Body of pancreas (tissue), 4 donors: ENCODE data around the gene MPZL3. TPM values are rescaled to one million over a fixed set of nuclear protein-coding genes. Genes with fewer than 3 reads are reported as not detected.
A peak's percentile ranks its signal among the peaks of the same experiment; 100 is the strongest.

ENCODE experiments used
- ATAC-seq: fragments of 150-250 bp; one replicate; pipeline ENCODE4 v1.9.1; 2016
- DNase-seq, 4 donors: peaks; one replicate each; pipeline ENCODE4 v3.0.0-alpha.2; 2019
- H3K27ac ChIP-seq, 4 donors: fragments of 200-600 bp; sonication (generic); 1 replicate in 3 of 4; 2 replicates in 1 of 4; pipeline versions ENCODE4 v1.5.1 to v1.6.1; 2016 to 2019; ENCODE audit warnings: mild to moderate bottlenecking in 1 of 4, mixed read lengths in 1 of 4, moderate library complexity in 1 of 4
- H3K27me3 ChIP-seq, 2 donors: fragments of 200-600 bp; sonication (generic); one replicate each; pipeline ENCODE4 v1.6.0; 2016; ENCODE audit warnings: mild to moderate bottlenecking in 1 of 2
- H3K36me3 ChIP-seq, 2 donors: fragments of 200-600 bp; sonication (generic); replicated peaks in 1 of 2; 2 replicates each; pipeline ENCODE4 v1.5.1; 2016; ENCODE audit warnings: low read depth in 2 of 2; ENCODE audit not compliant: insufficient read depth in 1 of 2
- H3K4me1 ChIP-seq: fragments of 200-600 bp; sonication (generic); one replicate; pipeline ENCODE4 v1.6.0; 2016
- H3K4me3 ChIP-seq, 2 donors: fragments of 200-600 bp; sonication (generic); 1 replicate in 1 of 2; 2 replicates in 1 of 2; pipeline ENCODE4 v1.5.1; 2016 to 2019
- H3K9me3 ChIP-seq, 3 donors: fragments of 200-600 bp; sonication (generic); 1 replicate in 2 of 3; 2 replicates in 1 of 3; pipeline ENCODE4 v1.5.1; 2016
- CTCF ChIP-seq, 7 experiments: fragments of 450-650 bp in 4 of 7; fragments of 200-600 bp in 3 of 7; sonication (generic) in 3 of 7; IDR thresholded peaks; one replicate each; pipeline ENCODE4 v1.5.1; 2016 to 2019; ENCODE audit warnings: antibody characterized with exemption in 7 of 7
- POLR2A ChIP-seq, 3 donors: fragments of 450-650 bp; IDR thresholded peaks; one replicate each; pipeline ENCODE4 v1.6.1; 2016; ENCODE audit warnings: antibody characterized with exemption in 3 of 3, mild to moderate bottlenecking in 2 of 3
- WGBS, 2 donors: methylation state at CpG; one replicate each; pipeline ENCODE4 v1.1.5; 2017; 5-methylcytosine and 5-hydroxymethylcytosine counted together
- intact Hi-C: fragments of 100-400 bp; cut with DNase I; formaldehyde crosslinking; loops from one replicate; pipeline ENCODE4 v1.15.1; 2023
- total RNA-seq, 2 donors: library from RNA; depleted of rRNA; stranded (reverse); fragments of >200 nt; gene quantifications; one replicate each; pipeline ENCODE4 v1.1.0, GENCODE V29; 2016

MPZL3 gene
- total RNA-seq, 2 donors from 2014 or later = 4.0 to 8.0 TPM

GRCh38 chr11:118241764-118242098 is 10.4 kb downstream of the MPZL3 start:
- WGBS, 2 donors = 50 to 77% methylated on average over 1 of the region's 1 CpG
- no peaks in the 10 kb centered on the region for H3K9me3 ChIP-seq
- H3K4me3 ChIP-seq = no peak overlapping the region
- H3K27ac ChIP-seq = peak overlapping the region; percentile 48 to 76 (median 66)
- H3K36me3 ChIP-seq = no peaks in the 10 kb centered on the region
- TF ChIP-seq CTCF (IDR thresholded peaks at IDR 0.05) = no peak
- no peak for TF ChIP-seq POLR2A (IDR thresholded peaks at IDR 0.05)
- no peak for ATAC-seq
- H3K27me3 ChIP-seq = no peaks in the 10 kb centered on the region
- no peak for DNase-seq
- intact Hi-C loops = no loop called here
- H3K4me1 ChIP-seq = peaks cover 23% of the 10 kb centered on the region

- TF ChIP-seq CTCF (IDR thresholded peaks at IDR 0.05) (peak in 1 of 7 experiments; percentile 1), POLR2A (IDR thresholded peaks at IDR 0.05) (no peak)
- no peak overlapping the region for H3K4me3 ChIP-seq
- H3K27ac ChIP-seq = peak overlapping the region; percentile 48 to 76 (median 66)
- ATAC-seq (peak; percentile 83), DNase-seq (peak; percentile 33 to 59 (median 38))
- intact Hi-C loops = no loop called here
- peaks cover 20% of the 10 kb centered on the region for H3K4me1 ChIP-seq
- 18 to 24% methylated on average over 9 of the region's 9 CpGs for WGBS, 2 donors
- no peaks in the 10 kb centered on the region for H3K36me3 ChIP-seq
- no peaks in the 10 kb centered on the region for H3K9me3 ChIP-seq
- no peaks in the 10 kb centered on the region for H3K27me3 ChIP-seq
These were observed 11.0 kb downstream of the MPZL3 start for GRCh38 chr11:118240999-118241763.

- Histone ChIP-seq H3K27me3 (no peaks in the 10 kb centered on the region), H3K4me3 (no peak overlapping the region), H3K4me1 (peaks cover 20% of the 10 kb centered on the region), H3K36me3 (no peaks in the 10 kb centered on the region), H3K27ac (no peak overlapping the region), H3K9me3 (no peaks in the 10 kb centered on the region)
- no peak for DNase-seq
- intact Hi-C loops = no loop called here
- 66 to 73% methylated on average over 5 of the region's 5 CpGs for WGBS, 2 donors
- no peak for ATAC-seq
- TF ChIP-seq POLR2A (IDR thresholded peaks at IDR 0.05) (no peak), CTCF (IDR thresholded peaks at IDR 0.05) (no peak)
These were observed 12.5 kb downstream of the MPZL3 start for GRCh38 chr11:118239509-118240205.

- intact Hi-C loops = no loop called here
- ATAC-seq (no peak), DNase-seq (no peak)
- no peaks in the 10 kb centered on the region for H3K36me3 ChIP-seq
- H3K27me3 ChIP-seq = no peaks in the 10 kb centered on the region
- H3K27ac ChIP-seq = no peak overlapping the region
- TF ChIP-seq POLR2A (IDR thresholded peaks at IDR 0.05) (no peak), CTCF (IDR thresholded peaks at IDR 0.05) (no peak)
- H3K4me1 ChIP-seq = peaks cover 20% of the 10 kb centered on the region
- H3K9me3 ChIP-seq = no peaks in the 10 kb centered on the region
- WGBS, 2 donors = 62 to 95% methylated on average over 1 of the region's 1 CpG
- no peak overlapping the region for H3K4me3 ChIP-seq
These were observed 13.2 kb downstream of the MPZL3 start for GRCh38 chr11:118238929-118239328.
